HAP-1 (cell line): Measurements from ENCODE around the gene SIRPD.

Source experiments
- DNase-seq, 2 experiments: peaks; one replicate each; pipeline ENCODE4 v3.0.0-alpha.2; 2016 to 2020; ENCODE audit warnings: low spot score in 2 of 2
- H3K27me3 ChIP-seq: fragments of 250-450 bp; sonication (Bioruptor Pico); 2 replicates; pipeline ENCODE4 v1.5.1; 2020; ENCODE audit warnings: low read depth, mild to moderate bottlenecking, moderate library complexity
- H3K36me3 ChIP-seq: fragments of 250-450 bp; sonication (Bioruptor Pico); replicated peaks from 2 replicates; pipeline ENCODE4 v1.5.1; 2020; ENCODE audit warnings: mild to moderate bottlenecking
- H3K4me1 ChIP-seq: fragments of 250-450 bp; sonication (Bioruptor Pico); 2 replicates; pipeline ENCODE4 v1.5.1; 2020; ENCODE audit warnings: mild to moderate bottlenecking
- H3K4me3 ChIP-seq: fragments of 250-450 bp; sonication (Bioruptor Pico); 2 replicates; pipeline ENCODE4 v1.5.1; 2020; ENCODE audit warnings: mild to moderate bottlenecking, moderate library complexity
- H3K9me3 ChIP-seq: fragments of 250-450 bp; sonication (Bioruptor Pico); 2 replicates; pipeline ENCODE4 v1.5.1; 2020; ENCODE audit warnings: mild to moderate bottlenecking, moderate library complexity
- in situ Hi-C: fragments of 300-500 bp; cut with MboI; formaldehyde crosslinking; loops from 3 replicates; pipeline ENCODE4 v1.14.3; 2020; ENCODE audit warnings: low sequenced_read_pairs, inconsistent platforms, mixed read lengths

Gene SIRPD

GRCh38 chr20:1566701-1567100 lies 9.2 kb upstream of the SIRPD start:
- no peak for DNase-seq
- no peaks in the 10 kb centered on the region for H3K4me1 ChIP-seq
- no peaks in the 10 kb centered on the region for H3K36me3 ChIP-seq
- no peaks in the 10 kb centered on the region for H3K27me3 ChIP-seq
- no peak overlapping the region for H3K4me3 ChIP-seq
- in situ Hi-C loops: no loop called here
- H3K9me3 ChIP-seq: no peaks in the 10 kb centered on the region

- in situ Hi-C loops: no loop called here
These were observed 8.0 kb upstream of the SIRPD start for GRCh38 chr20:1565461-1565860.

GRCh38 chr20:1563598-1563997 lies 6.1 kb upstream of the SIRPD start:
- no peaks in the 10 kb centered on the region for H3K4me1 ChIP-seq
- H3K9me3 ChIP-seq: no peaks in the 10 kb centered on the region
- no peak overlapping the region for H3K4me3 ChIP-seq
- DNase-seq: no peak
- no peaks in the 10 kb centered on the region for H3K36me3 ChIP-seq
- H3K27me3 ChIP-seq: 0 out of 2 replicates have a peak, but pooled peaks cover 3% of the 10 kb centered on the region
- in situ Hi-C loops: no loop called here

More at GRCh38 chr20:1565461-1565860, 8.0 kb upstream of the SIRPD start:
- Histone ChIP-seq H3K9me3 (no peaks in the 10 kb centered on the region), H3K4me1 (no peaks in the 10 kb centered on the region), H3K36me3 (no peaks in the 10 kb centered on the region), H3K4me3 (no peak overlapping the region), H3K27me3 (0 out of 2 replicates have a peak, but pooled peaks cover 3% of the 10 kb centered on the region)
- no peak for DNase-seq

GRCh38 chr20:1562622-1563021 lies 5.1 kb upstream of the SIRPD start:
- Histone ChIP-seq H3K9me3 (no peaks in the 10 kb centered on the region), H3K4me1 (no peaks in the 10 kb centered on the region), H3K4me3 (no peak overlapping the region), H3K36me3 (no peaks in the 10 kb centered on the region), H3K27me3 (0 out of 2 replicates have a peak, but pooled peaks cover 3% of the 10 kb centered on the region)
- DNase-seq: no peak
- in situ Hi-C loops: no loop called here

GRCh38 chr20:1561350-1561749 lies 3.8 kb upstream of the SIRPD start:
- Histone ChIP-seq H3K4me3 (no peak overlapping the region), H3K36me3 (no peaks in the 10 kb centered on the region), H3K9me3 (no peaks in the 10 kb centered on the region), H3K4me1 (no peaks in the 10 kb centered on the region), H3K27me3 (0 out of 2 replicates have a peak, but pooled peaks cover 3% of the 10 kb centered on the region)
- no peak for DNase-seq
- in situ Hi-C loops: no loop called here

GRCh38 chr20:1555952-1556351 lies 1.6 kb downstream of the SIRPD start:
- in situ Hi-C loops: no loop called here
- Histone ChIP-seq H3K4me3 (no peak overlapping the region), H3K4me1 (no peaks in the 10 kb centered on the region), H3K36me3 (no peaks in the 10 kb centered on the region), H3K9me3 (no peaks in the 10 kb centered on the region), H3K27me3 (no peaks in the 10 kb centered on the region)
- no peak for DNase-seq

GRCh38 chr20:1539816-1540419 lies 17.6 kb downstream of the SIRPD start:
- H3K9me3 ChIP-seq: no peaks in the 10 kb centered on the region

GRCh38 chr20:1538655-1539054 lies 18.9 kb downstream of the SIRPD start:
- Histone ChIP-seq H3K27me3 (0 out of 2 replicates have a peak, but pooled peaks cover 5% of the 10 kb centered on the region), H3K36me3 (no peaks in the 10 kb centered on the region), H3K9me3 (no peaks in the 10 kb centered on the region), H3K4me3 (no peak overlapping the region), H3K4me1 (no peaks in the 10 kb centered on the region)
- in situ Hi-C loops: no loop called here
- no peak for DNase-seq

More at GRCh38 chr20:1539816-1540419, 17.6 kb downstream of the SIRPD start:
- in situ Hi-C loops: no loop called here
- no peaks in the 10 kb centered on the region for H3K27me3 ChIP-seq
- DNase-seq: no peak
- H3K36me3 ChIP-seq: no peaks in the 10 kb centered on the region
- no peaks in the 10 kb centered on the region for H3K4me1 ChIP-seq
- H3K4me3 ChIP-seq: no peak overlapping the region

- no peaks in the 10 kb centered on the region for H3K9me3 ChIP-seq
- no peak overlapping the region for H3K4me3 ChIP-seq
- no peaks in the 10 kb centered on the region for H3K36me3 ChIP-seq
- no peak for DNase-seq
- 0 out of 2 replicates have a peak, but pooled peaks cover 5% of the 10 kb centered on the region for H3K27me3 ChIP-seq
- no peaks in the 10 kb centered on the region for H3K4me1 ChIP-seq
- in situ Hi-C loops: no loop called here
These were observed 19.8 kb downstream of the SIRPD start for GRCh38 chr20:1537731-1538058.

GRCh38 chr20:1536893-1537730 lies 20.4 kb downstream of the SIRPD start:
- H3K27me3 ChIP-seq: 0 out of 2 replicates have a peak, but pooled peaks cover 5% of the 10 kb centered on the region
- DNase-seq: no peak
- H3K4me3 ChIP-seq: no peak overlapping the region
- in situ Hi-C loops: no loop called here
- H3K36me3 ChIP-seq: no peaks in the 10 kb centered on the region
- no peaks in the 10 kb centered on the region for H3K9me3 ChIP-seq
- H3K4me1 ChIP-seq: no peaks in the 10 kb centered on the region

GRCh38 chr20:1535420-1536175 lies 21.9 kb downstream of the SIRPD start:
- Histone ChIP-seq H3K36me3 (no peaks in the 10 kb centered on the region), H3K9me3 (no peaks in the 10 kb centered on the region), H3K4me3 (no peak overlapping the region), H3K4me1 (no peaks in the 10 kb centered on the region), H3K27me3 (0 out of 2 replicates have a peak, but pooled peaks cover 5% of the 10 kb centered on the region)
- no peak for DNase-seq
- in situ Hi-C loops: no loop called here

- Histone ChIP-seq H3K4me1 (no peaks in the 10 kb centered on the region), H3K4me3 (no peak overlapping the region), H3K36me3 (no peaks in the 10 kb centered on the region), H3K27me3 (0 out of 2 replicates have a peak, but pooled peaks cover 5% of the 10 kb centered on the region), H3K9me3 (no peaks in the 10 kb centered on the region)
- DNase-seq: no peak
- in situ Hi-C loops: no loop called here
These were observed 23.0 kb downstream of the SIRPD start for GRCh38 chr20:1534526-1534925.

- in situ Hi-C loops: no loop called here
- H3K36me3 ChIP-seq: no peaks in the 10 kb centered on the region
- no peak overlapping the region for H3K4me3 ChIP-seq
- H3K9me3 ChIP-seq: no peaks in the 10 kb centered on the region
- H3K4me1 ChIP-seq: no peaks in the 10 kb centered on the region
- no peak for DNase-seq
- H3K27me3 ChIP-seq: 0 out of 2 replicates have a peak, but pooled peaks cover 5% of the 10 kb centered on the region
These were observed 24.4 kb downstream of the SIRPD start for GRCh38 chr20:1533059-1533458.

GRCh38 chr20:1528811-1529210 lies 28.7 kb downstream of the SIRPD start:
- H3K36me3 ChIP-seq: no peaks in the 10 kb centered on the region
- no peak for DNase-seq
- H3K9me3 ChIP-seq: no peaks in the 10 kb centered on the region
- in situ Hi-C loops: no loop called here
- H3K4me1 ChIP-seq: no peaks in the 10 kb centered on the region
- H3K27me3 ChIP-seq: 0 out of 2 replicates have a peak, but pooled peaks cover 3% of the 10 kb centered on the region
- no peak overlapping the region for H3K4me3 ChIP-seq
